ENCODE results near the gene SLC6A19.

DNA sequence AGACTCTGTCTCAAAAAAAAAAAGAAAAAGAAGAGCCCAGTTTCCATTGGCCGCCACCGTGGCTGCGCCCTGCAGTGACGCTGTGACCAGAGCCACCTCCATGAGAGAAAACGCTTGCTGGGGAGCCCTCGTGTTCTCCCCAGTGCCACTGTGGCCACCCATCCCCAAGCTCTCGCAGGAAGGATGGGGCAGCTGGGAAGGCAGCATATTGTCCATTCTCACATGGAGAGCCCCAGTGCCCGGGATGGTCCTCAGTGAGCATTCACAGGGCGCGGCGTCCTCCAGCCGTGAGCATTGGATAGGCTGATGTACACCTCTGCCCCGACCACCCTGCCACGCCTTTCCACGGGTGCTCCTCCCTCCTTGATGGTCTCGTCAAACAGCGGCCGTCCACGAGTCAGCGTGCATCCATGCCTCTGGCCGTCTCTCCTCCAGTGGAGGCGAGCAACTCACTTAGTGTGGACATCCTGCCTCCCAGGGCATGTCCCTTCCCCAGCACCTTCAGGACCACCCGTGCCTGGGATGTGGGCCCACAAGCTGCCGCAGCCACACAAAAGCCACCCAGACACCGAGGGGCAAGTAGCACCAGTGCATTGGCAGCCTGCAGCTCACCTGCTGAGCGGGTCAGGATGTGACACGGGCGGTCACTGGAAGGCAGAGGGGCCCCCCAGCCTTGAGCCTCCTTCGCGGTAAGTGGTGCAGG, 23.4 kb upstream of the SLC6A19 start:
- TF ChIP-seq CTCF (IDR thresholded peaks at IDR 0.05) = no peak
- no peak for TF ChIP-seq POLR2A (IDR thresholded peaks at IDR 0.05)
- no peak for TF ChIP-seq POLR2AphosphoS5 (IDR thresholded peaks at IDR 0.05; ENCODE audit: insufficient read depth in 1 of 2, low read depth in 1 of 2)
